Measurements from ENCODE around the gene PM20D2. TPM values are rescaled to one million over a fixed set of nuclear protein-coding genes. Genes with fewer than 3 reads are reported as not detected.

The PM20D2 gene
- total RNA-seq, 4 donors from 2014 or later: 15.1 to 28.2 (median 19.3) TPM

DNA sequence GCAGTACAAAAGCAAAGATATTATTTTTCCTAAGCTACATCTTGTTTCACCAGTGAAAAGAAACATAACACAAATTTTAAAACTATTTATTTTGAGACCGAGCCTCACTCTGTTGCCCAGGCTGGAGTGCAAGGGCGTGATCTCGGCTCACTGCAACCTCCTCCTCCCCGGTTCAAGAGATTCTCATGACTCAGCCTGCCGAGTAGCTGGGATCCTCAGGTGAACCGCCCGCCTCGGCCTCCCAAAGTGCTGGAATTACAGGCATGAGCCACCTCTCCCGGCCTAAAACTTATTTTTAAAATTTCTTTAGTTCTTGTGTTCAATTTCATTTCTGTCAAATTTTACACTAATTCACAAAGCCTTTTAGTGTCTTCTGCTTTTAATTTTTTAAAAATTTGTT is 33.9 kb upstream of the PM20D2 start:
- Histone ChIP-seq H3K9me3 (no peaks in the 10 kb centered on the region), H3K27ac (no peak overlapping the region), H3K27me3 (no peaks in the 10 kb centered on the region), H3K4me1 (peaks cover 0 to 5% (median 3%) of the 10 kb centered on the region in 4 donors), H3K4me3 (no peak overlapping the region), H3K36me3 (peaks cover 0 to 5% (median 0%) of the 10 kb centered on the region in 3 donors)
- WGBS, 2 donors: 88 to 90% methylated on average over 9 of the region's 9 CpGs
- TF ChIP-seq EP300 (IDR thresholded peaks at IDR 0.05): no peak
- TF ChIP-seq POLR2A (IDR thresholded peaks at IDR 0.05): no peak
- TF ChIP-seq, protein P1, sequence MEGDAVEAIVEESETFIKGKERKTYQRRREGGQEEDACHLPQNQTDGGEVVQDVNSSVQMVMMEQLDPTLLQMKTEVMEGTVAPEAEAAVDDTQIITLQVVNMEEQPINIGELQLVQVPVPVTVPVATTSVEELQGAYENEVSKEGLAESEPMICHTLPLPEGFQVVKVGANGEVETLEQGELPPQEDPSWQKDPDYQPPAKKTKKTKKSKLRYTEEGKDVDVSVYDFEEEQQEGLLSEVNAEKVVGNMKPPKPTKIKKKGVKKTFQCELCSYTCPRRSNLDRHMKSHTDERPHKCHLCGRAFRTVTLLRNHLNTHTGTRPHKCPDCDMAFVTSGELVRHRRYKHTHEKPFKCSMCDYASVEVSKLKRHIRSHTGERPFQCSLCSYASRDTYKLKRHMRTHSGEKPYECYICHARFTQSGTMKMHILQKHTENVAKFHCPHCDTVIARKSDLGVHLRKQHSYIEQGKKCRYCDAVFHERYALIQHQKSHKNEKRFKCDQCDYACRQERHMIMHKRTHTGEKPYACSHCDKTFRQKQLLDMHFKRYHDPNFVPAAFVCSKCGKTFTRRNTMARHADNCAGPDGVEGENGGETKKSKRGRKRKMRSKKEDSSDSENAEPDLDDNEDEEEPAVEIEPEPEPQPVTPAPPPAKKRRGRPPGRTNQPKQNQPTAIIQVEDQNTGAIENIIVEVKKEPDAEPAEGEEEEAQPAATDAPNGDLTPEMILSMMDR (IDR thresholded peaks at IDR 0.05): no peak
- no peak for DNase-seq (ENCODE audit: low spot score in 2 of 2)

DNA sequence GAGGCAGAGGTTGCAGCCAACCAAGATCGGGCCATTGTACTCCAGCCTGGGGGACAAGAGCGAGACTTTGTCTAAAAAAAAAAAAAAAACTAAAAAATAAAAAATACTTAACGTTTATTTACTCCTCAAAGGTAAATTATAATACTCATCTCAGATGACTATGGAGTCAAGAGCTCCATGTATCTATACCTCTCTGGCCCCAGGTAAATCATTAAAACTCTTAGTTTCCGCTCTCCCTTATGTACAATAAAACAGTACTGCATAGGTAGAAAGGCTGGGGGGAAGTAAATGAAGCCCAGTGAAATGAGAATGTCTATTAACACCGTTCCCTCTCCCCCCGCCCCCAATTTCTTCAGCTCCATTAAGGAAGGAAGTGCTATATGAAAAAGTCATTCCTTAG is 29.2 kb upstream of the PM20D2 start:
- TF ChIP-seq POLR2A (IDR thresholded peaks at IDR 0.05) (no peak), EP300 (IDR thresholded peaks at IDR 0.05) (no peak)
- TF ChIP-seq, protein P1 (IDR thresholded peaks at IDR 0.05): no peak
- WGBS, 2 donors: 68 to 83% methylated on average over 6 of the region's 6 CpGs
- no peaks in the 10 kb centered on the region for H3K27me3 ChIP-seq
- H3K36me3 ChIP-seq: peaks cover 0 to 5% (median 0%) of the 10 kb centered on the region in 3 donors
- peak overlapping the region in 3 of 4 donors; percentile 61 to 75 (median 66) for H3K4me3 ChIP-seq
- no peak overlapping the region for H3K27ac ChIP-seq
- DNase-seq (ENCODE audit: low spot score in 2 of 2): no peak
- no peaks in the 10 kb centered on the region for H3K9me3 ChIP-seq
- peaks cover 0 to 15% (median 7%) of the 10 kb centered on the region in 4 donors for H3K4me1 ChIP-seq

DNA sequence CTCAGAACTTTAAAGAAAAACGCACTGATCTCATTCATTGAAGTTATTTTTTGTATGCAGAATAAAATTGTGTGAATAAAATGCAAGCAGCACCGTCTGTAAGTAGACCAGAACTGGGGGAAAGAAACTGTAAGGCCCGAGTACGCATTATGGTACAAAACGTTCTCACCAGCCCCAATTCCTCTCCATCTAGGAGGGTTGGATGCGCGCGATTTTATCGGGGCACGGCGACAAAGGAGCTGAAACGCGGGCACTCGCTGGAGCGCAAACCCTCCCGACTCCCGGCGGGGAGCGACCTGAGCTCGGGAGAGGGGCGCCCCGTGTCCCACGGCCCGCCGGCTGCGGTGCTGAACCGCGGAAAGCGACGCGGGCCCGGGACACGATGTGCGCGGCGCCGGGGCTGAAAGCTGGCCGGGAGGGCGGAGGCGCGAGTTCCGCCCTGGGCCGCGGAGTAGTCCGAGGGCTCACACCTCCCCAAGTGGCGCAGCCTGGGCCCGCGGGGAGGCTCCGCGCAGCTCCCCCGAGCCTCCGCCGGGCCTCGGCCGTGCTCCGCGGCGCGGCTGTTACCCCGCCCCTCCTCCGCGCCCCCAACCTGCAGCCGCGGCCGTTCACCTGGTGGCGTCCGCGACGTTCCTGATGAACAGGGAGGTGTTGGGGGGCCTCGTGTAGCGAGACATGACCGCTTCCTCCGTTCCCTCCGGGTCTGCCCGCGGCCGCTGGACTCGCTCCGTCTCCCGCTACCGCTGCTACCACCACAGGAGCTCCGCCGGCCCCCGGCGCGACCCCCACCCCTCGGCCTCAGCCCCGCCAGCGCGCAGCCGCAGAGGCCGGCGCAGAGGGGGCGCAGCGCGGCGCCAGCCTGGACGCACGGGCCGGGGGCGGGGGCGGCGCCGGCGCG is 28.4 kb upstream of the PM20D2 start, which contains the start of gene SRSF12:
SRSF12 (minus strand) TSS at position 861 of the 898 bp plus-strand sequence; CDS start at position 677, 184 bp downstream.
- Histone ChIP-seq H3K4me3 (peak within 1 kb of the TSS; percentile 59 to 75 (median 64)), H3K4me1 (peaks cover 0 to 15% (median 7%) of the 10 kb centered on the region in 4 donors), H3K36me3 (peaks cover 0 to 5% (median 0%) of the 10 kb centered on the region in 3 donors), H3K27me3 (no peaks in the 10 kb centered on the region), H3K9me3 (no peaks in the 10 kb centered on the region), H3K27ac (peak within 1 kb of the TSS in 2 of 4 donors; percentile 2 to 66)
- 1% methylated on average over 16 to 41 of the region's 106 CpGs for WGBS, 2 donors
- TF ChIP-seq EP300 (IDR thresholded peaks at IDR 0.05): no peak
- no peak for TF ChIP-seq POLR2A (IDR thresholded peaks at IDR 0.05)
- TF ChIP-seq, protein P1 (IDR thresholded peaks at IDR 0.05): peak in 1 of 5 experiments; percentile 25
- no peak for DNase-seq (ENCODE audit: low spot score in 2 of 2)

DNA sequence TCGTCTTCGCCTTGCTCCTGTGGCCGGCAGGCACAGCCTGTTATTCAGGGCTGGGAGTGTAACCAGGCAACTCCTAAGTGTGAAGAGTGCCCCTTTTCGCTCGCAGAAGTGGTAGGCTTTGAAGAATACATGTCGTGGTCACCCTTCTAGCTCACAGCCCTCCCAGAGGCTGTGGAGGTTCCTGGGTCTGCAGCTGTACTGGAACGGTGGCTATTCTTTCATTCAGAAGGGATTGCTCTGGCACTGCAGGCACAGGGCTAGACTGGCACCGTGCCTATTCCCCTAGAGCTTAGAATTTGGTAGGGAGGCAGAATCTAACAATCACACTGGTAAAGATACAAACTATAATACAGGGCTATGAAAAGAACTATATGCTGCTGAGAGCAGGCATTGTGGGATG is 26.9 kb upstream of the PM20D2 start:
- no peak overlapping the region for H3K4me3 ChIP-seq
- peaks cover 0 to 5% (median 0%) of the 10 kb centered on the region in 3 donors for H3K36me3 ChIP-seq
- 78 to 80% methylated on average over 8 of the region's 8 CpGs for WGBS, 2 donors
- no peaks in the 10 kb centered on the region for H3K27me3 ChIP-seq
- no peaks in the 10 kb centered on the region for H3K9me3 ChIP-seq
- DNase-seq (ENCODE audit: low spot score in 2 of 2): no peak
- H3K4me1 ChIP-seq: peaks cover 0 to 15% (median 7%) of the 10 kb centered on the region in 4 donors
- H3K27ac ChIP-seq: no peak overlapping the region
- no peak for TF ChIP-seq POLR2A (IDR thresholded peaks at IDR 0.05)
- TF ChIP-seq, protein P1 (IDR thresholded peaks at IDR 0.05): no peak
- no peak for TF ChIP-seq EP300 (IDR thresholded peaks at IDR 0.05)

- TF ChIP-seq, protein P1 (IDR thresholded peaks at IDR 0.05): no peak
- TF ChIP-seq EP300 (IDR thresholded peaks at IDR 0.05): no peak
- TF ChIP-seq POLR2A (IDR thresholded peaks at IDR 0.05): no peak
- Histone ChIP-seq H3K36me3 (no peaks in the 10 kb centered on the region), H3K4me3 (no peak overlapping the region), H3K9me3 (no peaks in the 10 kb centered on the region), H3K27me3 (no peaks in the 10 kb centered on the region), H3K27ac (no peak overlapping the region), H3K4me1 (peaks cover 0 to 15% (median 7%) of the 10 kb centered on the region in 4 donors)
- no peak for DNase-seq (ENCODE audit: low spot score in 2 of 2)
- 92 to 96% methylated on average over 4 of the region's 4 CpGs for WGBS, 2 donors
Measured at GRCh38 chr6:89120371-89120770, 25.5 kb upstream of the PM20D2 start.
